Left colon (tissue), 2 donors: ENCODE results near the gene ATRIP. TPM values are rescaled to one million over a fixed set of nuclear protein-coding genes. Genes with fewer than 3 reads are reported as not detected.
"Not testable (repeated sequence)": the region's sequence is repeated elsewhere in the genome, so short reads cannot be mapped to it uniquely, and the experiment has no call there.

Experiments
- ATAC-seq: fragments of 200-7000 bp; cut with Tn5 transposase; one replicate; pipeline ENCODE4 v1.9.1; 2020; ENCODE audit warnings: mild to moderate bottlenecking, moderate library complexity
- DNase-seq, 2 donors: peaks; one replicate each; pipeline ENCODE4 v3.0.0-alpha.2; 2020
- intact Hi-C, 2 donors: fragments of 100-400 bp; cut with DNase I in 1 of 2; cut with micrococcal nuclease in 1 of 2; formaldehyde crosslinking; loops; one replicate each; pipeline versions ENCODE4 v1.11.2 to v1.14.0; 2022; cut with DNase I, micrococcal nuclease
- total RNA-seq, 2 donors: library from RNA; stranded (reverse); fragmentation: NEBNext Ultra II Directional; extraction: Animal tissue kit (Norgen Biotek cat#: 25700); gene quantifications; one replicate each; pipeline ENCODE4 v1.2.1, GENCODE V29; 2021
- donor health status: DM: no; HTN: no; CAD: no.
- donor health status: DM: yes; HTN: yes; CAD: no.

ATRIP gene
- total RNA-seq, 2 donors from 2014 or later, result 3.8 to 4.4 TPM

GRCh38 chr3:48474619-48475018, 28.1 kb downstream of the ATRIP start:
- DNase-seq, result no peak
- intact Hi-C loops, result no loop called here
- no peak for ATAC-seq

DNA sequence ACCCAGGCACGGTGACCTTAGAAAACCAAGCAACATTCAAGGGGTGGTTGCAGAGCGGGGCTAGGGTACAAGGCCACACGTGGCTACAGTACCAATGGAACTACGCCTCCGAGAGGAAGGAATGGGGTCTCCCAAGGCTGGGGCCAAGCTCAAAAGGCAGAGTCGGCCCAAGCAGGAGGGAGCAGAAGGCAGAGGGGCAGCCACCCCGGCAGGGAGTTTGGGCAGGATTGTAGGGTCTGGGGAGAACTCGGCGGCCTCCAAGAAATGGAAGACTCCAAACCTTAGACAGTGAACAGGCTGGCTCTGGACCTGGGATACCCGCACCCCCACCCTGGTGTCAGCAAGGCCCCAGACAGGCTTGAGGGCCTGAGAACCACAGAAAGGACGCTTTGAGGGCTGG, 28.7 kb downstream of the ATRIP start:
- DNase-seq, result no peak
- intact Hi-C loops, result no loop called here
- ATAC-seq, result no peak

DNA sequence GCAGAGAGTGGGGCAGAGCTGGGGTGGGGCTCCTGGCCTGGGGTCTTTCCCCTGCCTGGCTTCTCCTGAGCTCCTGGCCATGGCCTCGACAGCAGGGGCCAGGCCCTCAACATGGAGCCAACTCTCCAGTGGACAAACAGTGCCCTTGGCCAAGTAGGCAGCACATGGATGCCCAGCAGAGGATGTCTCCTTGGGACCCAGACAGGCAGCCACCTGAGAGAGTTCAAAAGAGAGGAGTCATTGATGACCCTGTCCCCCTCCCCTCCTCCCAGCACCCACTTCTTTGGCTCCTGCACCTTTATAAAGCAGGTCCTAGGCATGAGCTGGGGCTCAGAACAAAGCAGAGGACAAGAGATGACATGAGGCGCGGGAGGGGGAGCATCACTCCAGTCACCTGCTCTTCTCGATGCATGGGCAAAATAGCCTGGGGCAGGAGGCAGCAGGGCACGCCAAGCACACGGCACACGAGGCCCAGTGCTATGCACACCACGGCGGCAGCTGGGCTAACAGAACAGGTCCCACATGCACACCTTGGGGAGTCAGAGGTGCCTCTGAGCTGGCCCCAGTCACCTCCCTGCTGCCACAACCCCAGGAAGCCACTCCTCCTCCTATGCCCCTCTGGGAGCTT, 30.0 kb downstream of the ATRIP start:
- DNase-seq (no peak), ATAC-seq (no peak)
- intact Hi-C loops, result no loop called here

DNA sequence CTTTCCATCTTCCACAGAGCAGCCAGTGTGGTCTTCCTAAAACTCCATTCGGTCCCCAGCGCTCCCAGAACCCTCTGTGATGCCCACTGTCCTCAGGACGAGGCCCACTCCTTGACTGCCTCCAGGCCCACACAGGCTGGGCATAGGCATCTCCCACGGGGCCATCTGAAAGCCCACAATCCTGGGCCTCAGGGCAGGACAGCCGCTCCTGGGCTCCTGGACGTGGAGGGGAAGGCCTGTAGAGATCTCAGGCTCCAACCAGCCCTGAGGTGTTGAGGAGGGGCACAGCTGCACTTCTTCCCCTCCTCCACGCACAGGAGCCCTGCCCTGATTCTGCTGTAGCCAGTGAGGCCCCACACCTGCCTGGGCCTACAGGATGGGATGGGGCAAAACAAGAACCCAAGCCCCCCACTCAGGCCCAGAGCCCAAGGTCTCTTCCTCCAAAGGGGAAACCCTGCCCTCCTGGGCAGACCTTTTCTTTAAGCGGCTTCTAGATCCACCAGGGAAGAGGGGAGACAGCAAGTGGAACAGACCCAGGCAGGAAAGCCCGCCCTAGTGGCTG, 31.5 kb downstream of the ATRIP start:
- intact Hi-C loops, result no loop called here
- no peak for DNase-seq
- no peak for ATAC-seq

DNA sequence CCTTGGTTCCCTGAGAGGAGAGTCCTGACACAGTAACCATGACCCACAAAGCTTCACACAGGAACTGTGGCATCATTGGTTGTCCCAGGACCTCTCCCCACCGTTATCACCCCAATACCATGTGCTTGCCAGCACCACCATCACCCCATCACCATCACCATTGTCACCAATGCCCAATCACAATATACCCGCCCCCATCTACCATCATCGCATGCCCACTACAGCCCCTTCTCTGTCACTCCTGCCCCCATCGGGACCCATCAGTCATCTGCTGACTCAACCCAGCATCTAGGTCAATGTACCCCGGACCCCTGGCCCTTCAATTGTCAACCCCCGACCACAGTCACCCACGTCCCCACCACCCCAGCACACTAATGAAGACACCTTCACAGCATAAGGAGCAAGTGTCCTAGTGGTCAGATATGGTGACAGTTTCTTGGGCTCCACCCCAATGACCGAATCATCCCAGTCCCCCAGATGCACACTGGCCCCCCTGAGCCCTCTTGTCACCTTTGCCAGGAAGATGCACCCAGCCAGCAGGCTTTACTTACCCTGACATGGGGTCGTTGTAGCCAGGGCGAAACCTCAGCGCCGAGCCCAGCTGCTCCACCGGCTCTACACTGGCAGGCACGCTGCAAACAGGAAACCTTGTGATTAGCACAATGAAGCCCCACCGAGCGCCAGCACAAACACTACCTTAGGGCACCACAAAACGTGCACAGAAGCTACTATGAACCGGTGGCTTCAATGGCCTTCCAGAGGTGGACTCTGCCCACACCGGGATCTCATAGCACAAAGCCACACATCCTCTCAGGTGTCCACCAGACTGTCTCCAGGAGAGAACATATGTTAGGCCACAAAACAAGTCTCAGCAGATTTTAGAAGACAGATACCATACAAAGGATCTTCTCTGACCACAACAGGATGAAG, 32.4 kb downstream of the ATRIP start:
- intact Hi-C loops, result no loop called here
- ATAC-seq, result peak; percentile 18
- peak in 1 of 2 donors; percentile 50 for DNase-seq

GRCh38 chr3:48480891-48481290, 34.4 kb downstream of the ATRIP start:
- DNase-seq, intact Hi-C loops, ATAC-seq: not testable (repeated sequence)

GRCh38 chr3:48482822-48483221, 36.3 kb downstream of the ATRIP start:
- intact Hi-C loops, DNase-seq, ATAC-seq: not testable (repeated sequence)

GRCh38 chr3:48486952-48487351, 40.4 kb downstream of the ATRIP start:
- ATAC-seq (no peak), DNase-seq (no peak)
- intact Hi-C loops, result no loop called here

DNA sequence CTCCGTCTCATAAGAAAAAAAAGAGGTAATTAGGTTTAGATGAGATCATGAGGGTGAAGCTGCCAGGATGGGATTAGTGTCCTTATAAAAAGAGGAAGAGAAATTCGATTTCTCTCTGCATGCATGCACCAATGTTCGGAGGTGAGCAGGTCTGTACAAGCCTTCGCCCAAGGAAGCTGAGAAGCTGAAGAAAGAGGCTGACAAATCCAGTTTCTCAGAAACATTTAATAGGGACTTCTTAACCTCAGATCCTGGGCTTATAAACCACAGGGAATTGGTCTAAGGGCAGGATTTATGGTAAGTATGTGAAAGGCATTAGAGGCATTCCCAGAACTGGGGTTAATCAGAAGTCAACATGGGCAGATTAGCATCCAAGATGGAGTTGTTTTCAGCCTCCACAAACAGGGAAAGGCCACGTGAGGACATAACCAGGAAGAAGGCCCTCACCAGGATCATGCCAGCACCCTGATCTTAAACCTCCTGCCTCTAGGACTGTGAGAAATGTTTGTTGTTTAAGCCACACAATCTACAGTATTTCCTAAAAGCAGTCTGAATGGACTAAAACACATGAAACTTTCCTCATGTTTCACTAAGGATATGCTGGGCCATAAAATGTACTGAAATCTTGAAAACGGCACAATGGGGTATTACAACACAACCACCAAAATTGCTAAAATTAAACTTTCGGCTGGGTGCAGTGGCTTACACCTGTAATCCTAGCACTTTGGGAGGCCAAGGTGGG, 46.1 kb downstream of the ATRIP start:
- no peak for ATAC-seq
- intact Hi-C loops, result no loop called here
- DNase-seq, result no peak

DNA sequence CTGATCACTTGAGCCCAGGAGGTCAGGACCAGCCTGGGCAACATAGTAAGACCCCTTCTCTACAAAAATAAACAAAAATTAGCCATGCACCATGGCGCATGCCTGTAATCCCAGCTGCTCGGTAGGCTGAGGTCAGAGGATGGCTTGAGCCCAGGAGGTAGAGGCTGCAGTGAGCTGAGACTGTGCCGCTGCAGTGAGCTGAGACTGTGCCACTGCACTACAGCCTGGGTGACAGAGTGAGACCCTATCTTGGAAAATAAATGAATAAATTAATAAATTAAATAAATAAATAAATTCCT, 46.6 kb downstream of the ATRIP start:
- no peak for DNase-seq
- ATAC-seq, result no peak
- intact Hi-C loops, result no loop called here

DNA sequence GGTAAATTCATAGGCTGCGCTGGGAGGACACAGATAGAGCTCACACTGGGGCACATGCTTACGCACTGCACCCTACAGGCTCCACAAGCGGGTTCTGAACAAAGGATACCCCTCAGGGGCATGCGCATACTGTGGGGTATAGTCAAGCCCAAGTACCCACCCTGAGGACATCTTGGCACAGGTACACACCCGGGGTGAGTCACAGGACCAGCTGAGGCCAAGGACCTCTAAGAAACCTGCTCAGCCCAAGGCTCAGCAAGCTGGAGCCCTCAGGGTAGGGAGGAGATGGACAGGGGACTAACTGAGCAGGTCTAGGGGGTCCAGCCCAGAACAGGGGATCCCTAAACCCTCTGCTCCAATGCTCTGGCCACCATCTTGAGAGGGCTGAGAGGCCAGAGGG, 54.1 kb downstream of the ATRIP start:
- intact Hi-C loops, result no loop called here
- no peak for DNase-seq
- ATAC-seq, result no peak

GRCh38 chr3:48501196-48501595, 54.7 kb downstream of the ATRIP start:
- intact Hi-C loops, result no loop called here
- ATAC-seq, result no peak
- DNase-seq, result no peak

- intact Hi-C loops, result no loop called here
- ATAC-seq, result no peak
- no peak for DNase-seq
These were observed 55.6 kb downstream of the ATRIP start for GRCh38 chr3:48502121-48502520.

DNA sequence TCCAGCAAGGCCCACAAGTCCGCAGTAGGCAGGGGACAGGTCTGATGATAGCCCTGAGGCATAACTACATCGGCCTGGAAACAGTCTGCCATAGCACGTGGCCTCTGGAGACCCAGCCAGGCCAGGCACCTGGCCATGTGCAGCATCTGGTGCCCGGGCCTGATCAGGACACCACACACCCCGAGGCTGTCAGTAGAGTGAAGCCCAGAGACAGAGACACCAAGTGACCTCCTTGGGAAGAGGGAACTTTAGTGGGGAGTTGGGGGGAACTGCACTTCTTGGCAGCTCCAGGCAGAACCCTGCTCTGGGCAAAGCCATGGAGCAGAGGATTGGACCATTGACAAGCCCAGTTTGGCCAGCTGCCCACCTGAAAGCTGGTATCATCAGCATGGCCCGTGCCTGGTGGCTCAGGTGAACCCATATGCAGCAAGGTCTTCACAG, 56.2 kb downstream of the ATRIP start:
- intact Hi-C loops, result no loop called here
- DNase-seq (no peak), ATAC-seq (no peak)

GRCh38 chr3:48503401-48504050, 57.0 kb downstream of the ATRIP start:
- intact Hi-C loops, result no loop called here
- peak in 1 of 2 donors; percentile 37 for DNase-seq
- no peak for ATAC-seq

DNA sequence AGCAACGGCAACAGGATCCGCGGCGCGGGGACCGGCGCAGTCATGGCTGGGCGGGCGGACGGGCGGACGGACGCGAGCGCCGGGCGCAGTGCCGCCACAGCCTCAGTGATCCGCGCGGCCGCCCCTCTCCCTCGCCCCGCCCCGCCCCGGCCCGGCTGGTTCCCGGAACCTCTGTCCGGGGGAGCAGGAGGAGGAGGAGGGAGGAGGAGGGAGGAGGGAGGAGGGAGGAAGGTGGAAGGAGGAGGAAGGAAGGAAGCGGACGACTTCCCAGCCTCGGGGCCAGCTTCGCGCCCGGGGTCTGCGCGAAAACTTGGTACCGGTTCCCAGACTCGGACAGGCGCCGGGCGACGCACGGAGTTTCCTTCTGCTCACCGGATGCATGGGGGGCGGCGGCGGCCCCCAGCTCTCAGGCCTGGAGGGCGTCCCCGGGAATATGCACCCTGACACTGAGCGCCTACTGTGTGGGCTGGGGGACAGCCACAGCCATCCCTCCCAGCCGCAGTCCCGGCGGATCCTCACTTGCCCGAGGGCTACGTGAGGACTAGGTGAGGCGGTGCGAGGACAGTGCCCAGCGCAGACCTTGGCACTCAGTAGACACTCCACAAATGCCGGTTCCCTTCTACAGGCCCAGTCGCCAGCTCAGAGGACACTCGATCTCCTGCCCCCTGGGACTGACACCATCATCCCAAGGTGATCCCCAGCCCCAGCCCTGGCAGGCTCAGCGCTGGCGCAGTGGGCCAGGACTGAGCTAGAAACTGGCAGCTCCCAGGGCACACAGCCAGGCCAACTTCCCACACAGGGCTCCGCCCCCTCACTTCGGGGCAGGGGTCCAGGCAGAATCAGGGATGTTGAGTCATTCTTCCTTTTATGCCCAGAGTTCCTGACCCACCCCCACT, 57.8 kb downstream of the ATRIP start, which contains the start of gene SHISA5:
Gene SHISA5 (minus strand): TSS at position 124 of the 896 bp plus-strand sequence. CDS start 80 bp downstream, at position 44.
- ATAC-seq (peak; percentile 84), DNase-seq (peak; percentile 77 to 84)
- intact Hi-C loops, result no loop called here

- intact Hi-C loops, result no loop called here
- ATAC-seq (no peak), DNase-seq (no peak)
These were observed 58.6 kb downstream of the ATRIP start for GRCh38 chr3:48505146-48505545.

GRCh38 chr3:48505968-48506504, 59.5 kb downstream of the ATRIP start:
- DNase-seq, result no peak
- intact Hi-C loops, result no loop called here
- ATAC-seq, result no peak
